Uterus (tissue), 4 donors: ENCODE results near the gene CCDC93. TPM values are rescaled to one million over a fixed set of nuclear protein-coding genes. Genes with fewer than 3 reads are reported as not detected.
"Not testable (repeated sequence)": the region's sequence is repeated elsewhere in the genome, so short reads cannot be mapped to it uniquely, and the experiment has no call there.

Source experiments
- DNase-seq, 2 donors: peaks; one replicate each; pipeline ENCODE4 v3.0.0-alpha.2; 2019 to 2020
- H3K27ac ChIP-seq, 2 donors: fragments of 200-600 bp; sonication (generic); 1 replicate in 1 of 2; 2 replicates in 1 of 2; pipeline ENCODE4 v1.5.1; 2016 to 2018
- H3K27me3 ChIP-seq, 2 donors: fragments of 200-600 bp; sonication (generic); one replicate each; pipeline ENCODE4 v1.5.1; 2018 to 2019; ENCODE audit warnings: control low read depth in 1 of 2
- H3K36me3 ChIP-seq, 2 donors: fragments of 200-600 bp; sonication (generic); one replicate each; pipeline ENCODE4 v1.5.1; 2019; ENCODE audit warnings: control low read depth in 1 of 2
- H3K4me1 ChIP-seq, 2 donors: fragments of 200-600 bp; sonication (generic); one replicate each; pipeline ENCODE4 v1.5.1; 2018 to 2019; ENCODE audit warnings: control low read depth in 1 of 2
- H3K4me3 ChIP-seq, 2 donors: fragments of 200-600 bp; sonication (generic); 1 replicate in 1 of 2; 2 replicates in 1 of 2; pipeline ENCODE4 v1.5.1; 2018 to 2019; ENCODE audit warnings: mild to moderate bottlenecking in 1 of 2
- H3K9me3 ChIP-seq, 2 donors: fragments of 200-600 bp; sonication (generic); one replicate each; pipeline ENCODE4 v1.5.1; 2019; ENCODE audit warnings: control low read depth in 1 of 2
- POLR2A ChIP-seq, 2 donors: fragments of 450-650 bp; IDR thresholded peaks; one replicate each; pipeline ENCODE4 v1.6.1; 2016; ENCODE audit warnings: antibody characterized with exemption in 2 of 2, mild to moderate bottlenecking in 1 of 2, moderate library complexity in 1 of 2
- intact Hi-C: fragments of 100-400 bp; cut with DNase I; formaldehyde crosslinking; loops from one replicate; pipeline ENCODE4 v1.15.1; 2023; ENCODE audit warnings: low total_unique reads
- total RNA-seq, 4 donors: library from RNA; depleted of rRNA in 3 of 4; stranded (reverse); fragments of >200 nt in 3 of 4; gene quantifications; one replicate each; pipeline versions ENCODE4 v1.1.0 to v1.2.4, GENCODE V29; 2014 to 2023
- TF ChIP-seq, protein P1 (sequence below), 4 experiments: fragments of 200-600 bp in 2 of 4; fragments of 450-650 bp in 2 of 4; sonication (generic) in 2 of 4; IDR thresholded peaks; one replicate each; pipeline ENCODE4 v1.5.1; 2016 to 2019; ENCODE audit warnings: antibody characterized with exemption in 4 of 4, mild to moderate bottlenecking in 2 of 4, moderate library complexity in 1 of 4
- donor health status: DM: yes; HTN: yes; CAD: no.

CCDC93 gene
- total RNA-seq, 4 donors from 2014 or later, result 6.5 to 45.5 (median 32.7) TPM

DNA sequence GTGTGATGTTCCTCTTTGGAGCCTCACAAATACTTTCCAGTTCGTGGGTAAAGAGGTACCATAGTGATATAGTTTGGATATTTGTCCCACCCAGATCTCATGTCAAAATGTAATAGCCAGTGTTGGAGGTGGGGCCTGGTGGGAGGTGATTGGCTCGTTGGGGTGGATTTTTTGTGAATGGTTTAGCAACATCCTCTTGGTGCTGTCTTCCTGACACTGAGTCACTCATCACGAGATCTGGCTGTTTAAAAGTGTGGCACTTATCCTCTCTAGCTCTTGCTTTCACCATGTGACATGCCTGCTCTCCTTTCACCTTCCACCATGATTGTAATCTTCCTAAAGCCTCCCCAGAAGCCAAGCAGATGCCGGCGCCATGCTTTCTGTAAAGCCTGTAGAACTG is 3.0 kb upstream of the CCDC93 start:
- DNase-seq, result no peak
- TF ChIP-seq POLR2A (IDR thresholded peaks at IDR 0.05), result no peak
- TF ChIP-seq, protein P1, sequence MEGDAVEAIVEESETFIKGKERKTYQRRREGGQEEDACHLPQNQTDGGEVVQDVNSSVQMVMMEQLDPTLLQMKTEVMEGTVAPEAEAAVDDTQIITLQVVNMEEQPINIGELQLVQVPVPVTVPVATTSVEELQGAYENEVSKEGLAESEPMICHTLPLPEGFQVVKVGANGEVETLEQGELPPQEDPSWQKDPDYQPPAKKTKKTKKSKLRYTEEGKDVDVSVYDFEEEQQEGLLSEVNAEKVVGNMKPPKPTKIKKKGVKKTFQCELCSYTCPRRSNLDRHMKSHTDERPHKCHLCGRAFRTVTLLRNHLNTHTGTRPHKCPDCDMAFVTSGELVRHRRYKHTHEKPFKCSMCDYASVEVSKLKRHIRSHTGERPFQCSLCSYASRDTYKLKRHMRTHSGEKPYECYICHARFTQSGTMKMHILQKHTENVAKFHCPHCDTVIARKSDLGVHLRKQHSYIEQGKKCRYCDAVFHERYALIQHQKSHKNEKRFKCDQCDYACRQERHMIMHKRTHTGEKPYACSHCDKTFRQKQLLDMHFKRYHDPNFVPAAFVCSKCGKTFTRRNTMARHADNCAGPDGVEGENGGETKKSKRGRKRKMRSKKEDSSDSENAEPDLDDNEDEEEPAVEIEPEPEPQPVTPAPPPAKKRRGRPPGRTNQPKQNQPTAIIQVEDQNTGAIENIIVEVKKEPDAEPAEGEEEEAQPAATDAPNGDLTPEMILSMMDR (IDR thresholded peaks at IDR 0.05), result no peak
- Histone ChIP-seq H3K4me1 (peaks cover 0 to 3% of the 10 kb centered on the region in 2 donors), H3K9me3 (no peaks in the 10 kb centered on the region), H3K27ac (no peak overlapping the region), H3K27me3 (no peaks in the 10 kb centered on the region), H3K4me3 (no peak overlapping the region), H3K36me3 (no peaks in the 10 kb centered on the region)
- intact Hi-C loops, result no loop called here

DNA sequence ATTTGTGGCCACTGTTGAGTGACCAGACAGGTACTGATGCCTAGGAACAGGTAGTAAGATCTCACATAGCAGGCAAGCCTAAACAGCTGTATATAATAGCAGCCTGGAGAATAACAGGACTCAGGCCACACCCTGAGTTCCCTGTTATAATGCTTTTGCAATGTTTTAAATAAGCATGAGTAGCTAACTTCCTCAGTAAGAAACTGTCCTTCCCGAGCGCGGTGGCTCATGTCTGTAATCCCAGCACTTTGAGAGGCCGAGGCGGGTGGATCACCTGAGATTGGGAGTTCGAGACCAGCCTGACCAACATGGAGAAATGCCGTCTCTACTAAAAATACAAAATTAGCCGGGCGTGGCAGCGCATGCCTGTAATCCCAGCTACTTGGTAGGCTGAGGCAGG is 1.9 kb upstream of the CCDC93 start:
- intact Hi-C loops, H3K27me3 ChIP-seq, H3K27ac ChIP-seq, H3K36me3 ChIP-seq, H3K4me3 ChIP-seq, DNase-seq, H3K9me3 ChIP-seq, H3K4me1 ChIP-seq: not testable (repeated sequence)

DNA sequence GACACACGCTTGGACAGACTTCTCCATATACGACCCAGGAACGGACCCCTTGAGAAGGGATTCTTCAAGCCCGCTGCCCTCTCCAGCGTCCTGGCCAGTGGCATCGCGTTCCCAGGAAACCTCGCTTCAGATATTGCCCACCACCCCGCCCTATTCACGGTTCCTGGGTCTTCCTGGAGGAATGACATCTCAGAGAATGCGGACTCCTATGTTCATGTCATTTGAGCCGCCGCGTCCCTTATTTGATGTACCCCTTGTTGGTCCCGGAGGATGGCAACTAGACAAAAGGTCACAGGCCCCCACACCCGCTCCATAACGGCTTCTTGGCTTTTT is 588 bp upstream of the CCDC93 start:
- H3K27ac ChIP-seq, result peak overlapping the region; percentile 19 to 84
- H3K4me1 ChIP-seq, result peaks cover 0 to 3% of the 10 kb centered on the region in 2 donors
- peak overlapping the region; percentile 87 to 96 for H3K4me3 ChIP-seq
- H3K9me3 ChIP-seq, result no peaks in the 10 kb centered on the region
- DNase-seq, result no peak
- TF ChIP-seq, protein P1 (IDR thresholded peaks at IDR 0.05), result no peak
- TF ChIP-seq POLR2A (IDR thresholded peaks at IDR 0.05), result no peak
- no peaks in the 10 kb centered on the region for H3K27me3 ChIP-seq
- intact Hi-C loops, result no loop called here
- H3K36me3 ChIP-seq, result no peaks in the 10 kb centered on the region

DNA sequence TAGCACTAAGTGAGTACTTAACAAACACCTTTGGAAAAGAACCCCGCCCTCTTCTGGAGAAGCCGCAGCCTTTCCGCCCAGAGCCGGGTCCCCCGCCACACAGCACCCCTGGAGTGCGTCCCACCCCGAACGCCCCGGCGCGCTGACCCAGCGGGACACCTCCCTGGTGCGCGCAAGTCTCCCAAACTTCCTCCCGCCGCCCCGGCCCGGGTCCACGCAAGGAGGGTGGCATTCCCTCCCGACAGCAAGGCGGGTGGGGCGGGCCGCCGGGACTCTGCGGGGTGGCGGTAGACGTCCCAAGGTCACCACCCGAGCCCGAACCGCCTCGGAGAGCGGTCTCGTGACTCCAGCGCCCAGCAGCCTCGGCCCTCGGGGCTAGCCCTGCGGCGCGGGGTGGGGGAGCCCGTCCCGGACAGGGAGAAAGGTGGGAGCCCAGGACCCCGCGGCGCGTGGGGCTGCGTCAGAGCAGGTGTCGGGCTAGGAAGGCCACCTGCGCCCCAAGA is 598 bp downstream of the CCDC93 start:
- no peaks in the 10 kb centered on the region for H3K36me3 ChIP-seq
- TF ChIP-seq, protein P1 (IDR thresholded peaks at IDR 0.05), result no peak
- TF ChIP-seq POLR2A (IDR thresholded peaks at IDR 0.05), result no peak
- no peaks in the 10 kb centered on the region for H3K9me3 ChIP-seq
- intact Hi-C loops, result no loop called here
- DNase-seq, result peak; percentile 19 to 25
- H3K27me3 ChIP-seq, result no peaks in the 10 kb centered on the region
- peaks cover 0 to 3% of the 10 kb centered on the region in 2 donors for H3K4me1 ChIP-seq
- peak overlapping the region; percentile 87 to 96 for H3K4me3 ChIP-seq
- H3K27ac ChIP-seq, result peak overlapping the region; percentile 81 to 84

DNA sequence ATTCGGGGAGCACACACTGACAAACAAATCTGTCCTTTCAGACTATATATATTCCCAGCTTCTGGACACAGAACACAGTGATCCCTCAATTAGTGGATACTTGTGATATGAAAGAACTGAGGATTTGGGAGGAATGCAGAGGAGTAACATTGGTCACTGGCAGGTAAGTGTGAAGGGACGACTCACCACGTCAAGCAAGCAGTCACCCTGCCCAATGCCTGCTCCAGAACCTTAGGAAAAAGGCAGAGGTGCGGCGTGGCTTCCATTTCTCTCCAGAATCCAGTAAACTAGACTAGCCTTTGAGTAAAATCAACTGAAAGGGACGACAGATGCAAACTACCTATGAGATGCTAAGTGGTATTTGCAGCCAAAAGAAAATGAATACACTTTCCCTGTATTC is 1.1 kb downstream of the CCDC93 start:
- Histone ChIP-seq H3K4me1 (peaks cover 0 to 3% of the 10 kb centered on the region in 2 donors), H3K27ac (no peak overlapping the region), H3K36me3 (no peaks in the 10 kb centered on the region), H3K4me3 (peak overlapping the region; percentile 87 to 96), H3K27me3 (no peaks in the 10 kb centered on the region), H3K9me3 (no peaks in the 10 kb centered on the region)
- no peak for DNase-seq
- no peak for TF ChIP-seq POLR2A (IDR thresholded peaks at IDR 0.05)
- TF ChIP-seq, protein P1 (IDR thresholded peaks at IDR 0.05), result no peak
- intact Hi-C loops, result no loop called here

DNA sequence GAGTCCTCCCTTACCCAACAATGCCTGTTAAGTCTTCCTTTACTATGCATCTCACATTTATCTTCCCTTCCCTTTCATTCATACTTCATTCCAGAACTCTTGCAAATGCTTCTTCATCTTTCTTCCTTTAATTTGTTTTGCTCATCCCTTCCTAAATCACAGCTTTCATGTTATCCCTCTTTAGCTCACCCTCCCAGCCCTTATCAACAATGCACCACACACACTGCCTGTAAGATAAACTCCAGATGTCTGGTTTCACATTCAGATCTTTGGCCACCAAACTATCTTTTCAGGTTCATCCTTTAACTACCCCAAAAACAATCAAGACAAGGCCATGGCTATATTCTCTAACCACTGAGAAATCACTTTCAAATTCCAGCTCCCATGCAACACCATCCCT is 3.4 kb downstream of the CCDC93 start:
- H3K4me3 ChIP-seq, result no peak overlapping the region
- TF ChIP-seq POLR2A (IDR thresholded peaks at IDR 0.05), result no peak
- TF ChIP-seq, protein P1 (IDR thresholded peaks at IDR 0.05), result no peak
- peaks cover 0 to 3% of the 10 kb centered on the region in 2 donors for H3K4me1 ChIP-seq
- no peaks in the 10 kb centered on the region for H3K27me3 ChIP-seq
- no peaks in the 10 kb centered on the region for H3K36me3 ChIP-seq
- no peak overlapping the region for H3K27ac ChIP-seq
- no peak for DNase-seq
- no peaks in the 10 kb centered on the region for H3K9me3 ChIP-seq
- intact Hi-C loops, result no loop called here
